GF-D8 (cell line): ENCODE results near the gene NDUFS7.
A peak's percentile ranks its signal among the peaks of the same experiment; 100 is the strongest.
"Not testable (repeated sequence)": the region's sequence is repeated elsewhere in the genome, so short reads cannot be mapped to it uniquely, and the experiment has no call there.

ENCODE experiments used
- DNase-seq: peaks from one replicate; lab custom pipeline; 2025; lab: John Stamatoyannopoulos, UW

The NDUFS7 gene

GRCh38 chr19:1434040-1434366 lies 50.3 kb downstream of the NDUFS7 start:
- no peak for DNase-seq

GRCh38 chr19:1434577-1435060 lies 50.9 kb downstream of the NDUFS7 start:
- DNase-seq, result no peak

GRCh38 chr19:1435378-1435989 lies 51.8 kb downstream of the NDUFS7 start:
- no peak for DNase-seq

- no peak for DNase-seq
Observed at GRCh38 chr19:1437609-1438008, 53.9 kb downstream of the NDUFS7 start.

- DNase-seq, result peak; percentile 74
Observed at GRCh38 chr19:1438035-1438932, 54.6 kb downstream of the NDUFS7 start, which contains the start of gene RPS15. TSS of gene RPS15 (plus strand) at chr19:1438396. CDS start at chr19:1438426, 30 bp downstream.

- no peak for DNase-seq
Observed at GRCh38 chr19:1438933-1439354, 55.2 kb downstream of the NDUFS7 start.

- not testable (repeated sequence) for DNase-seq
Observed at GRCh38 chr19:1439525-1440417, 56.1 kb downstream of the NDUFS7 start.

- no peak for DNase-seq
Observed at GRCh38 chr19:1440418-1440801, 56.7 kb downstream of the NDUFS7 start.

- DNase-seq, result no peak
Observed at GRCh38 chr19:1441022-1441426, 57.3 kb downstream of the NDUFS7 start.

GRCh38 chr19:1441677-1442438 lies 58.2 kb downstream of the NDUFS7 start:
- DNase-seq, result no peak
